ENCODE results near the gene PHLPP1.
A peak's percentile ranks its signal among the peaks of the same experiment; 100 is the strongest.

The PHLPP1 gene

GRCh38 chr18:62953663-62954062, 238.3 kb downstream of the PHLPP1 start:
- no peak for DNase-seq

- DNase-seq, result no peak
These were observed 239.0 kb downstream of the PHLPP1 start for GRCh38 chr18:62954366-62954765.

DNA sequence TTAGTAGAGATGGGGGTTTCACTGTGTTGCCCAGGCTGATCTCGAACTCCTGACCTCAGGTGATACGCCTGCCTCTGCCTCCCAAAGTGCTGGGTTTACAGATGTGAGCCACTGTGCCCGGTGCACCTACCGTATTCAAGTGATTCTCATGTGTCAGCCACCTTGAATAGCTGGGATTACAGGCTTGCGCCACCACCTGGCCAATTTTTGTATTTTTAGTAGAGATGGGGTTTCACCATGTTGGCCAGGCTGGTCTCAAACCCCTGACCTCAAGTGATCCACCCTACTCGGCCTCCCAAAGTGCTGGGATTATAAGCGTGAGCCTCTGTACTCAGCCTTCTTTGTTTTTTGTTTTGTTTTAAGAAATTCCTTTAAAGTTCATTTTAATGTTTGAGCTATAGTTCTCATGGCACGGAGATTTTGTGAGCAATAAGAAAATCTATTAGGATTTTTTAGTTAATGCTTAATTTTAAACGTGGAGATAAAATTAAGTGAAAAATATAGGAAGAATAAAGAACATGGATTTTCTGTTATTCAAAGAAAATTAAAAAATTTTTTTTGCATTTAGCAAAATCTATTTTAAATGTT, 242.6 kb downstream of the PHLPP1 start:
- peak; percentile 72 for DNase-seq

- no peak for DNase-seq
These were observed 244.1 kb downstream of the PHLPP1 start for GRCh38 chr18:62959481-62959880.

GRCh38 chr18:62963507-62963906, 248.2 kb downstream of the PHLPP1 start:
- no peak for DNase-seq

GRCh38 chr18:62964432-62964831, 249.1 kb downstream of the PHLPP1 start:
- no peak for DNase-seq

DNA sequence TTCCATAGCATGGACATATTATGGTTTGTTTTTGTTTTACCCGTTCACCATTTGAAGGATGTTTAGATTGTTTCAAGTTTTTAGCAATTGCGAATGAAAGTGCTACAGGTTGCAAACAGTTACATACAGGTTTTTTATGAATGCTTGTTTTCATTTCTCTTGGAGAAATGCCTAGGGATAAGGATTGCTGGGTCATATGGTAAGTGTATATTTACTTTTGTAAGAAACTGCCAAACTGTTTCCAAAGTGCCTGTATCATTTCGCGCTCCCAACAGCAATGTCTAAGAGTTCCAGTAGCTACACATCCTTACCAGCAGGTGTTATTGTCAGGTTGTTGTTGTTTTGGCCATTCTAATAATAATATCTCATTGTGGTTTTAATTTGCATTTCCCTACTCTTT, 251.7 kb downstream of the PHLPP1 start:
- no peak for DNase-seq

DNA sequence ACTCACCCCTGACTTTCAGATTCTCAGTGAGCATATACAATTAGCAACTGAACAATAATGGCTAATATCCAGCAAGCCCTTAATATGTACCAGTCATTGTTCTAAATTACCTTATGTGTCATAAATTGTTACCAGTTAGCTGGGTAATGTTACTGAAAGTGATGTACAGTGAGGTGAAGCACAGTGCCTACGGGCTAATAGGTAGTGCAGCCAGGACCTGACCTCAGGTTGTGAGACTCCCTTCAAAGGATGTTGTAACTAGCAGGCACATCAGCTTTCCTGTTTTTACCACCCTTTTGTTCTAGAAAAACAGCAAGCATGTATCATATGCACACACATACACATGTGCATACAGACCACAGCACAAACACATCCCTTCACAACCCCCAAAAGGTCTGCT, 258.3 kb downstream of the PHLPP1 start:
- no peak for DNase-seq

GRCh38 chr18:62974388-62974787, 259.0 kb downstream of the PHLPP1 start:
- DNase-seq, result no peak

- DNase-seq, result no peak
These were observed 259.8 kb downstream of the PHLPP1 start for GRCh38 chr18:62974928-62975675.

DNA sequence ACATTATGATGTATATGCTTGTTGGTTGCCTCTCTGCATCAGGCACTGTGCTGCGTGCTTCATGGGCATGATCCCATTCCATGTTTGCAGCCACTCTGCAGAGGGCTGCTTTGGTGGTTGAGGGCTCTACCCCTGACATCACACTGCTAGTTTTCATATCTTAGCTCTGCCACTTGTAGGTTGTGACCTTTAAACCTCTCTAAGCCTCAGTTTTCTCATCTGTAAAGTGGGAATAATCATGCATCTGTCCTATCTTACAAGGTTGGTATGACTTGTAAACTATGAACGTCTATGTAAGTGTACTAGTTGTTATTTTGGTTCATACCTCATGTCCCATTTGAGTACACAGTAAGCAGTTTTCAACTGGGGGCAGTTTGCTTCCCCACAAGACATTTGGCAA, 260.4 kb downstream of the PHLPP1 start:
- no peak for DNase-seq

DNA sequence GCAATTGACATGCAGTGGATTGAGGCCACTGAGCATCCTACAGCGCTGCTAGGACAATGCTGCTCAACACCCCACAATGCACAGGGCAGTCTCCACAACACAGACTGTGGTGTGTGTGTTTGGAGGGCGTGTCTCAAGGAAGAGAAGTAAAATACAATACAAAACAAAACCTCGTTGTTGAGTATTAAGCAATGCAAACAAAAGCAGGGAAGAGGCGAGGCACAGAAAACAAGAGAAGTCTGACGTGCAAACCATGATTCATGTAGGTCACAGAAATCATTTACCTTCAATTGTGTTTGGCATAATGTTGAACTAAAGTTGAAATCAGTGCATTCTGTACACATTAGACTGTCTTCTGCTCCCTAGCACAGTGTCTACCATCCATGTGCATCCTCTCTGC, 260.9 kb downstream of the PHLPP1 start:
- no peak for DNase-seq

DNA sequence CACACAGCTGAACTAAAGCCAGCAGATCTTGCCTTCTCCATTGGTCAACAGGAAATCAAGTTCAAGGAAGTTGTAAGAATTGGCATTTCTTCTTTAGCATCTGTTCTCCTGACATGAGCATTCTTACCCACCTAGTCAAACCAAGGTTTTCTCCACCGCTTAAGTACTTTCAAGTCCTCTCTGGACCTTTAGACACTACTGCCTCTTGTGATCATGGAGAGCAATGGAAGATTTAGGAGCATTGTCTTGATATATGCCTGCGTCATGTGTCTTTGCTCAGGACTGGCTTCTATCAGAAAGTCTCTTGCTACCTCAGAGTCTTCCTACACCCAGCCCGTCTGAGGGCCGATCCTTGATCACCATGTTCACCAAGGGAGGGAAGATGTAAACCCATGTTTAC, 262.2 kb downstream of the PHLPP1 start:
- DNase-seq, result no peak

- DNase-seq, result no peak
These were observed 263.1 kb downstream of the PHLPP1 start for GRCh38 chr18:62978251-62979049.

GRCh38 chr18:62979176-62979575, 263.8 kb downstream of the PHLPP1 start:
- DNase-seq, result peak; percentile 58

DNA sequence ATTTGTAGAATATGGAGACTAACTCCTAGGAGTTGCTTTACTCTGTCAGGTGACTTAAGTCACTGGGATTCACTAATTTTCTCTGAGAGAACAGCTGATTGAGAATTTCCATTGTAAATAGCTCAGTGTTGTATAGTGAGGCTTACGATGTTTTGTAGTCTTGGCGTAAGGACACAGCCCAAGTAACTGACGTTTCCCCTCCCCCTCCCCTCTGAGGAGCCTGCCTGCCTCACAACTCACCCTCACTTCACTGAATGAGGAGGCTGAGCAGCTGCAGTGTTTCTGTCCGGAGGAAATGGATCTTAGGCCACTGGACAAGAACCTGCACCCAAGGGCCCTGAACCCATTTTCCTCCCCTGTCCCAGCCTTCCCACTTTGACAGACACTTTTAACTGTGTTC, 264.6 kb downstream of the PHLPP1 start:
- DNase-seq, result no peak

DNA sequence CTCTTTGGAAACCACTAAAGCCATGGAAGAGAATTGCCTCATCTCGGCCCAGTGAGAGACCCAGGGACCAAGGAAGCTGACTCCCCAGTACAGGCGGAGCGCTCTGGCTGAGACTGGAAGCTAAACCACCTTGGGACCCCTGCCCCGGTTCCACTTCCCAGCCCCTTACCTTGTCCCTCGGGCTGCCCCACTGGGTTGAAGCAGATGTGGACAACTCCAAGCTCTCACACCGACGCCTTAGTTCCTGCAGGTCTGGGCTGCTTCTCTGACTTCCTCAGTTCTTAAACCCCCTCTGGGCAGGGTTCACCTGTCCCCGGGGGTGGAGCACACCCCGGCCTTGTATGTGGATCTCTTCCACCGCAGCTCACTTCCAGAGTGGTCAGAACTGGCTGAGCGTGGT, 266.2 kb downstream of the PHLPP1 start:
- no peak for DNase-seq

DNA sequence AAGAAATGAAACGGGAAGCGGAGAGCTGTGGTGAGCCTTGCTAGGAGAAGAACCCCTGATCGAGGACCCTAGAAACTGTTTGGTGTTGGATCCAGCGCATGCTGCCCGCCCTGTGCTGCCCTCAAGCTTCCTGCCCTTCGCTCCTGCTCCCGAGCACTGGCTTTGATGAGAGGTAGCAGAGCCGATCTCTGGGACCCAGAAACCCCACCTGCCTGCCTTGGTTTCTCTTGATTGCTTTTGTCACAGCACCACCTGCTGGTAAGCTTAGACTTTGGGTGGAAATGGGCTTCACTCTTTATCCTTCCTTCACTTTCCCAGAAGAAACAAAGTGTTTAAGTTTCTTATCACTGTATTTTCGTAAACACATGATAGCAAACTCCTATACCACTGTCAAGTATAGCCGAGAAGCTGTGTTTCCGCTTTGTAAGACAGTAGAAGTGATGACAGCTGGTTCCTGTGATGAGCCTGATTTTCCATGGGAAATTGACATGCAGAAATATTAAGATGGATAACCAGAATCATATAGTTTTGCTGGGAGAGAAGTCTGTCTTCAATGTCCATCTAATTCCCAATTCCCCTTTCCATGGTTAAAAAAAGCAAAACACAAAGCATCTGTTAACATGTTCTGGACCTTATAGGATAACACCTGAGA, 267.4 kb downstream of the PHLPP1 start:
- peak; percentile 70 for DNase-seq

DNA sequence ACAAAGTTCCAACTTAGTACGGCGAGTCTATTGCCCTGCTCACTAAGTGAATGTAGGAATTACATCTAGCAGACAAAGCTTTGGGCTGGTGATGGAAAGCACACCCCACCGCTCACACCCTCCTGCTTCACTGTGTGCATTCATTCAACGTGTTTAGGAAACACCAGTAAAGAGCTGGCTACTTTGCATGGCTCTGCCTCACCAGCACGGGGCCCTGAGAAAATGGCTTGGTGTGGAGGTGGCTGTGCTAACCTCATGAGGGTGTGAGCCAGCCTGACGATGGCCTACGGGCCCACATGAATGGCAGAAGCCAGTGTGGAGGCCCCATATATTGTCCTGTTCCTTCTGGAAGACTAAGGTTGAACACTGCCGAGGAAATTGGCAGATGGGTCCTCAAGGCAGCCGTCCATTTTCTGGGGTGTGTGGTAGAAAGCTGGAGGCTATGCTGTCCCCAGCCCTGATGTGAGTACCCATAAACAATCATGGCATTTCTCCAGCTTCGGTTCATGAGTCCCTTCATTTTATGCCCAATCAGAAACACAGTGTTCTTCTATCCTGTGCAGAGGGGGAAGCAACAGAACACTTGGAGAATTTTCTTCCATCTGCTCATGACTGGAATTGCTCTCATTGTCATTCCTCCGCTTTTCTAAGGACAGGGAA, 269.4 kb downstream of the PHLPP1 start:
- no peak for DNase-seq

DNA sequence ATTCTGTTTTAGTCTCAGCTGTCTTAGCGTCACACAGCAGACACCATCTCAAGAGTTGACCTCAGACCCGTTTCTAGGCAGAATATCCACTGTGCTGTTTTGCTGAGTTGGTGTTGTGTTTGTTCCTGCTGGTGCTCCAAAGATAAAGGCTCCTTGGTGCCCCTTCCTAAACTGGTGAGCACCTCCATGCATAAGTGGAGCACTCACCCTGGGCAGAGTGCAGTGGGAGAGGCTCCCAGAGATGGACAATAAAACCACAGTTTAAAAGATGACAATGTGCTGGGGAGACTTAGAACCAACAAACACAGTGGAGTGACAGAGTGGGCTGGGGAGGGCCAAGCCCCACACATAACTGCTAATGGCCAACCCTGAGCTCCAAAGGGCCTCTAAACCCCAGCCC, 271.1 kb downstream of the PHLPP1 start:
- no peak for DNase-seq

GRCh38 chr18:62987055-62987830, 271.9 kb downstream of the PHLPP1 start:
- no peak for DNase-seq

DNA sequence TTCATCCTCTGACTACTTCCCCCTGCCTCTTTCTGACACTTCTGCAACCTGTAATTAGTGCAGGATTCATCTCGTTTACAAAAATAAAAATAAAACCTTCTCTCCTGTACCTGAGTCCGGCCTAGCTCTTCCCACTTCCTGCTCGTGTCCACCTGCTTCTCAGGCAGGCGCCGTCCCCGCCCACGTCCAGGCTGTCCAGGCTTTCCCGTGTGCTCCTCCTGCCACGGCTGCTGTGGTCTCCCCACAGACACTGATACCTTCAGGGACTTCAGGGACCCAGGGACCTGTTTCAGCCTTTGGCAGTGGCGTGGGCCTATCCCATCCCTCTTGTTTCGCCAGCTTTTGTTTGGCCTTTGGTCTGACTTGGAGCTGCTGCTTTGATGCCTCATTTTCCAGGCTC, 272.5 kb downstream of the PHLPP1 start:
- DNase-seq, result no peak
